ENCODE measurements around the gene TMBIM1. TPM values are rescaled to one million over a fixed set of nuclear protein-coding genes. Genes with fewer than 3 reads are reported as not detected.

Gene TMBIM1
- total RNA-seq, 1 experiment from 2014 or later, result 23.5 TPM

- CTCF ChIA-PET, result interaction anchor here (1.5 kb wide), 1 partner anchor 169 kb away, joined by 3 read pairs; no protein-coding TSS in a partner anchor
- no peak for TF ChIP-seq KAT7 (CRISPR knock-in tag; IDR thresholded peaks at IDR 0.05; ENCODE audit: borderline replicate concordance)
- no peak for TF ChIP-seq MYBL2 (CRISPR knock-in tag; IDR thresholded peaks at IDR 0.05)
- TF ChIP-seq USF1 (CRISPR knock-in tag; IDR thresholded peaks at IDR 0.05), result no peak
- no peak for TF ChIP-seq JAZF1 (CRISPR knock-in tag; IDR thresholded peaks at IDR 0.05)
- no peak for TF ChIP-seq E2F1 (CRISPR knock-in tag; IDR thresholded peaks at IDR 0.05)
- no peak for TF ChIP-seq USF2 (CRISPR knock-in tag; IDR thresholded peaks at IDR 0.05)
- no peak for TF ChIP-seq GRHL2 (CRISPR knock-in tag; IDR thresholded peaks at IDR 0.05; ENCODE audit: insufficient replicate concordance, severe bottlenecking)
- no peak for TF ChIP-seq STAT6 (CRISPR knock-in tag; conservative IDR thresholded peaks at IDR 0.05; ENCODE audit: low read depth)
- TF ChIP-seq ZSCAN18 (CRISPR knock-in tag; IDR thresholded peaks at IDR 0.05), result no peak
- TF ChIP-seq GABPB1 (CRISPR knock-in tag; IDR thresholded peaks at IDR 0.05), result no peak
- no peak for TF ChIP-seq CREB1 (CRISPR knock-in tag; IDR thresholded peaks at IDR 0.05)
- TF ChIP-seq HMGA2 (CRISPR knock-in tag; IDR thresholded peaks at IDR 0.05), result no peak
- TF ChIP-seq NR1H2 (CRISPR knock-in tag; IDR thresholded peaks at IDR 0.05), result no peak
- no peak for TF ChIP-seq NFYB (CRISPR knock-in tag; conservative IDR thresholded peaks at IDR 0.05; ENCODE audit: low read depth)
- H3K36me3 Mint-ChIP-seq, result peaks cover 59% of the 10 kb centered on the region
- no peak for ATAC-seq
- POLR2A ChIA-PET, result interaction anchor here (0.6 to 0.7 kb wide), 5 partner anchors 10 to 64 kb away, joined by 3 to 6 read pairs (median 4); no protein-coding TSS in a partner anchor
- peaks cover 7% of the 10 kb centered on the region for H3K9me3 Mint-ChIP-seq
- no peaks in the 10 kb centered on the region for H3K4me1 Mint-ChIP-seq
- no peak overlapping the region for H3K27ac Mint-ChIP-seq
- no peak for DNase-seq (ENCODE audit: low spot score)
- H3K27me3 Mint-ChIP-seq (ENCODE audit: low read depth), result no peaks in the 10 kb centered on the region
- no peak overlapping the region for H3K4me3 Mint-ChIP-seq
Observed at GRCh38 chr2:218226903-218227302, 65.4 kb downstream of the TMBIM1 start.

Small RNA genes within 50 kb of the gene (microRNA-seq; reads per million reads assigned to microRNA genes)
- not detected for gene MIR6513 (ENCODE audit: borderline number of aligned reads)
- gene MIR6810 (ENCODE audit: borderline number of aligned reads), result not detected

Other genes starting within 250 kb of the TMBIM1 start
- 0.31 to 0.64 TPM (median 0.57 TPM) in 3 replicates for gene RUFY4, start 223.2 kb downstream of the TMBIM1 start, total RNA-seq (2021)
- 0.34 to 0.96 TPM (median 0.87 TPM) in 3 replicates for gene CXCR2, start 166.5 kb downstream of the TMBIM1 start, total RNA-seq (2021)
- gene CXCR1, start 125.5 kb downstream of the TMBIM1 start, total RNA-seq (2021), result not detected in 3 replicates
- gene ARPC2, start 75.3 kb downstream of the TMBIM1 start, total RNA-seq (2021), result 169 to 184 TPM (median 173 TPM) in 3 replicates
- 0.20 to 0.39 TPM (median 0.25 TPM) in 3 replicates for gene GPBAR1, start 31.5 kb downstream of the TMBIM1 start, total RNA-seq (2021)
- gene AAMP, start 22.4 kb downstream of the TMBIM1 start, total RNA-seq (2021), result 113 to 125 TPM (median 115 TPM) in 3 replicates
- gene PNKD, start 22.0 kb downstream of the TMBIM1 start, total RNA-seq (2021), result 45.0 to 49.8 TPM (median 45.8 TPM) in 3 replicates
- 0.25 to 0.26 TPM in 2 of 3 replicates, not detected in the other for gene CATIP, start 64.4 kb upstream of the TMBIM1 start, total RNA-seq (2021)
- gene SLC11A1, start 89.8 kb upstream of the TMBIM1 start, total RNA-seq (2021), result 0.25 to 0.55 TPM (median 0.31 TPM) in 3 replicates
- 25.4 to 27.9 TPM (median 27.4 TPM) in 3 replicates for gene CTDSP1, start 107.4 kb upstream of the TMBIM1 start, total RNA-seq (2021)
- 2.9 to 3.8 TPM (median 3.0 TPM) in 3 replicates for gene VIL1, start 126.6 kb upstream of the TMBIM1 start, total RNA-seq (2021)

Measured in WTC11 (cell line).